MM.1S (cell line): ENCODE results near the gene MYL10.

Experiments used
- DNase-seq: peaks from one replicate; pipeline ENCODE4 v3.0.0-alpha.2; 2015
- H2AFZ ChIP-seq: fragments of 300-600 bp; sonication (generic); 2 replicates; pipeline ENCODE4 v1.6.0; 2016; ENCODE audit warnings: antibody characterized with exemption, low read length
- H3F3A ChIP-seq: fragments of 300-600 bp; sonication (generic); 2 replicates; pipeline ENCODE4 v1.6.1; 2016; ENCODE audit warnings: mild to moderate bottlenecking, antibody characterized with exemption, low read length, moderate library complexity, mixed read lengths; ENCODE audit not compliant: insufficient read depth
- H3K27ac ChIP-seq: fragments of 300-600 bp; sonication (generic); 2 replicates; pipeline ENCODE4 v1.5.1; 2016; ENCODE audit warnings: mild to moderate bottlenecking, low read length
- H3K27me3 ChIP-seq: fragments of 300-600 bp; sonication (generic); replicated peaks from 2 replicates; pipeline ENCODE4 v1.6.0; 2016; ENCODE audit warnings: low read length; ENCODE audit not compliant: insufficient read depth
- H3K36me3 ChIP-seq: fragments of 300-600 bp; sonication (generic); replicated peaks from 2 replicates; pipeline ENCODE4 v1.6.1; 2016; ENCODE audit warnings: mild to moderate bottlenecking, low read length, mixed read lengths; ENCODE audit not compliant: insufficient read depth
- H3K4me1 ChIP-seq: fragments of 300-600 bp; sonication (generic); 2 replicates; pipeline ENCODE4 v1.6.1; 2016; ENCODE audit warnings: low read length, mixed read lengths
- H3K4me2 ChIP-seq: fragments of 300-600 bp; sonication (generic); 2 replicates; pipeline ENCODE4 v1.6.0; 2016; ENCODE audit warnings: low read depth, low read length
- H3K4me3 ChIP-seq: fragments of 300-600 bp; sonication (generic); 2 replicates; pipeline ENCODE4 v1.5.1; 2016; ENCODE audit warnings: low read length, mixed read lengths
- H3K79me2 ChIP-seq: fragments of 300-600 bp; sonication (generic); 2 replicates; pipeline ENCODE4 v1.6.1; 2016; ENCODE audit warnings: mixed run types, low read length, mixed read lengths
- H3K9ac ChIP-seq: fragments of 300-600 bp; sonication (generic); 2 replicates; pipeline ENCODE4 v1.6.1; 2016; ENCODE audit warnings: low read length, mixed read lengths
- H3K9me2 ChIP-seq: fragments of 300-600 bp; sonication (generic); replicated peaks from 2 replicates; pipeline ENCODE4 v1.6.1; 2016; ENCODE audit warnings: mild to moderate bottlenecking, low read length, mixed read lengths; ENCODE audit not compliant: insufficient read depth
- H3K9me3 ChIP-seq: fragments of 300-600 bp; sonication (generic); replicated peaks from 2 replicates; pipeline ENCODE4 v1.6.1; 2016; ENCODE audit warnings: mild to moderate bottlenecking, low read length, mixed read lengths; ENCODE audit not compliant: insufficient read depth
- H4K20me1 ChIP-seq: fragments of 300-600 bp; sonication (generic); 2 replicates; pipeline ENCODE4 v1.6.1; 2016; ENCODE audit warnings: mild to moderate bottlenecking, low read length, moderate library complexity, mixed read lengths; ENCODE audit not compliant: insufficient read depth
- EZH2 ChIP-seq: fragments of 300-600 bp; sonication (generic); optimal IDR thresholded peaks from 2 replicates; pipeline ENCODE3; 2017; ENCODE audit warnings: low read depth, mild to moderate bottlenecking, antibody characterized with exemption, low read length, mixed read lengths
- EZH2phosphoT487 ChIP-seq: fragments of 300-600 bp; sonication (generic); IDR thresholded peaks from 2 replicates; pipeline ENCODE4 v1.6.1; 2018; ENCODE audit warnings: antibody characterized with exemption, low read length
- TF ChIP-seq, protein P1 (sequence below): fragments of 300-600 bp; sonication (generic); IDR thresholded peaks from 2 replicates; pipeline ENCODE4 v1.5.1; 2016; ENCODE audit warnings: antibody characterized with exemption, low read length, mixed read lengths

The MYL10 gene

DNA sequence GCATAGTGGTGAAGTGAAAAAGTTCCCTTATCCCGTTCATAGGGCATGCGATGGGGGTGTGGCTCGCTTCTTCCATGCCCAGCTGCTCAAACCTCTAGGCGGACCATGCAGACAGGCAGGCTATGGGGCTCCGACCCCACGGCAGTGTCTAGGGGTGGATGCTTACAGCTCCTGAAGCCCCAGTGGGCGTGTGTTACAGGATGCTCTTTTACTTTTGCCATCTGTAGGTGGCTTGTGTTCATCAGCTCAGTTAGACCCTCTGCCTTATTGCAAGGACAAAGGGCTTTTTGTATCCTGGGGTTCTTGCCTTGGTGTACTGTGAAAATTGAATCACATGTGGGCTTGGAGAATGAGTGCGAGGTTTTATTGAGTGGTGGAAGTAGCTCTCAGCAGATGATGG lies at the start of gene MYL10:
TSS of gene MYL10 (minus strand) at position 126 of the 400 bp plus-strand sequence. CDS start 178 bp downstream, outside the sequence.
- H4K20me1 ChIP-seq, result no peaks in the 10 kb centered on the region
- H3K27ac ChIP-seq, result no peak within 1 kb of the TSS
- H3K4me1 ChIP-seq, result no peaks in the 10 kb centered on the region
- no peaks in the 10 kb centered on the region for H3K36me3 ChIP-seq
- TF ChIP-seq, protein P1, sequence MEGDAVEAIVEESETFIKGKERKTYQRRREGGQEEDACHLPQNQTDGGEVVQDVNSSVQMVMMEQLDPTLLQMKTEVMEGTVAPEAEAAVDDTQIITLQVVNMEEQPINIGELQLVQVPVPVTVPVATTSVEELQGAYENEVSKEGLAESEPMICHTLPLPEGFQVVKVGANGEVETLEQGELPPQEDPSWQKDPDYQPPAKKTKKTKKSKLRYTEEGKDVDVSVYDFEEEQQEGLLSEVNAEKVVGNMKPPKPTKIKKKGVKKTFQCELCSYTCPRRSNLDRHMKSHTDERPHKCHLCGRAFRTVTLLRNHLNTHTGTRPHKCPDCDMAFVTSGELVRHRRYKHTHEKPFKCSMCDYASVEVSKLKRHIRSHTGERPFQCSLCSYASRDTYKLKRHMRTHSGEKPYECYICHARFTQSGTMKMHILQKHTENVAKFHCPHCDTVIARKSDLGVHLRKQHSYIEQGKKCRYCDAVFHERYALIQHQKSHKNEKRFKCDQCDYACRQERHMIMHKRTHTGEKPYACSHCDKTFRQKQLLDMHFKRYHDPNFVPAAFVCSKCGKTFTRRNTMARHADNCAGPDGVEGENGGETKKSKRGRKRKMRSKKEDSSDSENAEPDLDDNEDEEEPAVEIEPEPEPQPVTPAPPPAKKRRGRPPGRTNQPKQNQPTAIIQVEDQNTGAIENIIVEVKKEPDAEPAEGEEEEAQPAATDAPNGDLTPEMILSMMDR, result no peak
- TF ChIP-seq EZH2phosphoT487 (no peak), EZH2 (no peak)
- no peak within 1 kb of the TSS for H3K4me2 ChIP-seq
- H3K79me2 ChIP-seq, result no peaks in the 10 kb centered on the region
- no peaks in the 10 kb centered on the region for H3K9me2 ChIP-seq
- H3F3A ChIP-seq, result no peaks in the 10 kb centered on the region
- no peak within 1 kb of the TSS for H3K9ac ChIP-seq
- H3K9me3 ChIP-seq, result no peaks in the 10 kb centered on the region
- H2AFZ ChIP-seq, result no peak within 1 kb of the TSS
- no peak for DNase-seq
- H3K27me3 ChIP-seq, result peaks cover 43% of the 10 kb centered on the region
- no peak within 1 kb of the TSS for H3K4me3 ChIP-seq

DNA sequence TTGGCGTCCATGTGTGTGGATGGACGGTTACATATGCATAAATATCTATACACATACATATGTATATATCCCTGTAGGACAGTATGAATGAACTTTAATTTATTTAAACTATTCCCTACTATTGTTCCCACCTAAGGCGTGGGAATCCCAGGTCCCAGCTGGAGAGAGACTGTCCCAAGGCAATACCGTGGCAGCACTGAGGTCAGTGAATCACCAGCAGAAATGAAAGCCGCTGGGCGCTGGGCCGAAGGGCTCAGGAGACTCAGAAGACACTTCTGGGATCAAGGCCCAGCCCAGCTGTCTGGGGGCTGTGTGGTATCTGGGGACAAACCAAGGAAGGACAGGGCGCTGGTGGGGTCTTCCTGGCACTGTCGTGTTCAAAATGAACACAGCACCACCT lies 49.6 kb upstream of the MYL10 start:
- H4K20me1 ChIP-seq, result no peaks in the 10 kb centered on the region
- no peaks in the 10 kb centered on the region for H3K79me2 ChIP-seq
- no peak overlapping the region for H3K27ac ChIP-seq
- no peak overlapping the region for H3K4me2 ChIP-seq
- no peak overlapping the region for H3K9ac ChIP-seq
- H3K36me3 ChIP-seq, result no peaks in the 10 kb centered on the region
- H3K27me3 ChIP-seq, result no peaks in the 10 kb centered on the region
- no peaks in the 10 kb centered on the region for H3F3A ChIP-seq
- no peak overlapping the region for H2AFZ ChIP-seq
- no peaks in the 10 kb centered on the region for H3K9me3 ChIP-seq
- TF ChIP-seq EZH2phosphoT487, result no peak
- TF ChIP-seq, protein P1, result no peak
- no peak for TF ChIP-seq EZH2
- no peak for DNase-seq
- no peak overlapping the region for H3K4me3 ChIP-seq
- no peaks in the 10 kb centered on the region for H3K9me2 ChIP-seq
- H3K4me1 ChIP-seq, result no peaks in the 10 kb centered on the region

DNA sequence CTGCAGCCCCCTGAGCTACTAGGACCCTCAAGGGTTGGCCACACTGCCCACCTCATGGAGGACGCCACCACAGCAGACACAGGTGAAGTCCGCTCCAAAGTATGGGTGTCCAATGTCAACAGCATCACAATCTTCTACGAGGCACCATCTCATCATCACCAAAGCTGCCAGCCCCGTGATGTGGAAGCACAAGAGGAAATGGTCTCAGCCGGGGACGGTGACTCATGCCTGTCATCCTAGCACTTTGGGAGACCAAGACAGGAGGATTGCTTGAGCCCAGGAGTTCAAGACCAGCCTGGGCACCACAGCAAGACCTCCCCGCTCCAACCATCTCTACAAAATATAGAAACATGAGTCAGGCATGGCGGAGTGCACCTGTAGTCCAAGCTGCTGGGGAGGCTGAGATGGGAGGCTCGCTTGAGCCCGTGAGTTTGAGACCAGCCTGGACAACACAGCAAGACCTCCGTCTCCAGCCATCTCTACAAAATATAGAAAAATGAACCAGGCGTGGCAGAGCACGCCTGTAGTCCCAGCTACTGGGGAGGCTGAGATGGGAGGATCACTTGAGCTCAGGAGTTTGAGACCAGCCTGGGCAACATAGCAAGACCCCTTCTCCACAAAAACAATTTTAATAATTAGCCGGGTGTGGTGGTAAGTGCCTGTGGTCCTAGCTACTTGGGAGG lies 48.8 kb upstream of the MYL10 start:
- H3K4me1 ChIP-seq, result no peaks in the 10 kb centered on the region
- H2AFZ ChIP-seq, result no peak overlapping the region
- H4K20me1 ChIP-seq, result no peaks in the 10 kb centered on the region
- TF ChIP-seq, protein P1, result no peak
- TF ChIP-seq EZH2phosphoT487 (no peak), EZH2 (no peak)
- H3K79me2 ChIP-seq, result no peaks in the 10 kb centered on the region
- H3K9me3 ChIP-seq, result no peaks in the 10 kb centered on the region
- no peaks in the 10 kb centered on the region for H3K36me3 ChIP-seq
- H3K9ac ChIP-seq, result no peak overlapping the region
- no peaks in the 10 kb centered on the region for H3K27me3 ChIP-seq
- no peak overlapping the region for H3K27ac ChIP-seq
- H3K4me2 ChIP-seq, result no peak overlapping the region
- H3K4me3 ChIP-seq, result no peak overlapping the region
- no peak for DNase-seq
- no peaks in the 10 kb centered on the region for H3K9me2 ChIP-seq
- no peaks in the 10 kb centered on the region for H3F3A ChIP-seq
